HEK293T (cell line): ENCODE measurements around the gene FAM170B.

ENCODE experiments used
- CTCF ChIA-PET: fragments of 350-600 bp; formaldehyde crosslinking; extraction: SDS; loops from one replicate; lab custom pipeline; 2021; ENCODE audit warnings: antibody characterized with exemption, inconsistent platforms; lab: Yijun Ruan, JAX
- POLR2A ChIA-PET: fragments of 350-600 bp; formaldehyde crosslinking; extraction: SDS; loops from one replicate; lab custom pipeline; 2020; ENCODE audit warnings: antibody characterized with exemption, inconsistent platforms; lab: Yijun Ruan, JAX
- DNase-seq: peaks from one replicate; pipeline ENCODE4 v3.0.0; 2012; ENCODE audit warnings: mixed read lengths; ENCODE audit errors: extremely low spot score
- ARNT ChIP-seq: fragments of 450-650 bp; IDR thresholded peaks from 2 replicates; pipeline ENCODE4 v1.6.1; 2017; ENCODE audit warnings: mild to moderate bottlenecking
- BHLHE40 ChIP-seq: fragments of 450-650 bp; IDR thresholded peaks from 2 replicates; pipeline ENCODE4 v1.6.1; 2016; ENCODE audit warnings: mild to moderate bottlenecking, moderate library complexity, borderline replicate concordance
- CTBP1 ChIP-seq: fragments of 450-650 bp; IDR thresholded peaks from 2 replicates; pipeline ENCODE4 v1.6.1; 2016; ENCODE audit warnings: borderline replicate concordance
- ELF4 ChIP-seq: fragments of 450-650 bp; IDR thresholded peaks from 2 replicates; pipeline ENCODE4 v1.6.1; 2017; ENCODE audit warnings: antibody characterized with exemption
- FOXA1 ChIP-seq: fragments of 450-650 bp; IDR thresholded peaks from 2 replicates; pipeline ENCODE4 v1.6.1; 2016; ENCODE audit warnings: mild to moderate bottlenecking
- FOXK2 ChIP-seq: fragments of 450-650 bp; IDR thresholded peaks from 2 replicates; pipeline ENCODE4 v1.6.1; 2016; ENCODE audit warnings: mild to moderate bottlenecking
- FOXM1 ChIP-seq: fragments of 450-650 bp; IDR thresholded peaks from 2 replicates; pipeline ENCODE4 v1.6.1; 2017; ENCODE audit warnings: mild to moderate bottlenecking, borderline replicate concordance
- HDGF ChIP-seq: fragments of 450-650 bp; IDR thresholded peaks from 2 replicates; pipeline ENCODE4 v1.6.1; 2017; ENCODE audit warnings: antibody characterized with exemption, borderline replicate concordance
- L3MBTL2 ChIP-seq: fragments of 450-650 bp; conservative IDR thresholded peaks from 2 replicates; pipeline ENCODE4 v1.6.1; 2016; ENCODE audit warnings: mild to moderate bottlenecking
- LEF1 ChIP-seq: fragments of 450-650 bp; IDR thresholded peaks from 2 replicates; pipeline ENCODE4 v1.6.1; 2017; ENCODE audit warnings: mild to moderate bottlenecking, borderline replicate concordance
- NFRKB ChIP-seq: fragments of 450-650 bp; IDR thresholded peaks from 2 replicates; pipeline ENCODE4 v1.6.1; 2016; ENCODE audit warnings: mild to moderate bottlenecking, moderate library complexity
- SP1 ChIP-seq: fragments of 450-650 bp; IDR thresholded peaks from 2 replicates; pipeline ENCODE4 v1.6.1; 2017
- SUZ12 ChIP-seq: fragments of 450-650 bp; IDR thresholded peaks from 2 replicates; pipeline ENCODE4 v1.6.1; 2016; ENCODE audit warnings: mild to moderate bottlenecking
- TARDBP ChIP-seq: fragments of 450-650 bp; IDR thresholded peaks from 2 replicates; pipeline ENCODE4 v1.6.1; 2016
- ZNF384 ChIP-seq: fragments of 450-650 bp; IDR thresholded peaks from 2 replicates; pipeline ENCODE4 v1.6.1; 2016
- TF ChIP-seq, protein P1 (sequence below): fragments of 450-650 bp; IDR thresholded peaks from 2 replicates; pipeline ENCODE4 v1.6.1; 2016

The FAM170B gene

DNA sequence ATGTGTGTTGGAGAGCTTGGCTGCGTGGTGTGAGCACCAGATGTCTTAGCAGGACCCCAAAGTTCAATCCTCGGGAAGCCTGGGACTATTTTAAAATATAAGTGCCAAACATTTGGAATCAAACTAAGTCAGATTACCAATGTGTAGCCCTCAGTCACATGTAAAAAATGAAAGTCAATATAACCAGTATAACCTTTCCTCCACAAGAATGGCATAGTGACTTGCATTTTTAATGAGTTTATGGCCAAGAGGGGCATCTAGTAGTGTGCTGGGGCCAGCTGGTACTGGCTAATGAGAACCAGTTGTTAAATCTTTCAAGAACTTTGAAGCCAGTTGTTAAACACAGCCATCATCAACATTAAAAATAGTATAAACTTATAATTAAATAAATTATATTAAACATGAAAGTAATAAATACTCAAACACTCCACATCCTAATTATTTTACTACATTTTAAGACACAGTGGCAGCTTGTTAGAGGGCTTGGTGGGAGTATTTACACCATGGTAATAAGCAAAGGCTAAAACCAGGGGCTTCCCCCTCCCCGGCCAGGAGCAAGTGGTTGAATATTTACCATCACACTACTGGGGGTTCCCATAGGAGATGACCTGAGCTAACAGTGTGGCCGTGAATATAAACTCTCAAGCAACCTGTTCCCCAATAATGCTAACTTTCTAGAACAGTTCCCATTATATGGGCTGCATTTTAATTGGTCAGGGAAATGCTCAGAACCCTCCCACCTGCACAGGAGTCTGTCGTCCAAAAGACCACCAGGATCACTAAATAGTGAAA is 7.9 kb upstream of the FAM170B start:
- POLR2A ChIA-PET = no interaction called here
- CTCF ChIA-PET = no interaction called here
- no peak for DNase-seq
- TF ChIP-seq NFRKB (no peak), FOXK2 (no peak), L3MBTL2 (no peak), SP1 (no peak), TARDBP (no peak), SUZ12 (no peak), LEF1 (no peak), HDGF (no peak)

DNA sequence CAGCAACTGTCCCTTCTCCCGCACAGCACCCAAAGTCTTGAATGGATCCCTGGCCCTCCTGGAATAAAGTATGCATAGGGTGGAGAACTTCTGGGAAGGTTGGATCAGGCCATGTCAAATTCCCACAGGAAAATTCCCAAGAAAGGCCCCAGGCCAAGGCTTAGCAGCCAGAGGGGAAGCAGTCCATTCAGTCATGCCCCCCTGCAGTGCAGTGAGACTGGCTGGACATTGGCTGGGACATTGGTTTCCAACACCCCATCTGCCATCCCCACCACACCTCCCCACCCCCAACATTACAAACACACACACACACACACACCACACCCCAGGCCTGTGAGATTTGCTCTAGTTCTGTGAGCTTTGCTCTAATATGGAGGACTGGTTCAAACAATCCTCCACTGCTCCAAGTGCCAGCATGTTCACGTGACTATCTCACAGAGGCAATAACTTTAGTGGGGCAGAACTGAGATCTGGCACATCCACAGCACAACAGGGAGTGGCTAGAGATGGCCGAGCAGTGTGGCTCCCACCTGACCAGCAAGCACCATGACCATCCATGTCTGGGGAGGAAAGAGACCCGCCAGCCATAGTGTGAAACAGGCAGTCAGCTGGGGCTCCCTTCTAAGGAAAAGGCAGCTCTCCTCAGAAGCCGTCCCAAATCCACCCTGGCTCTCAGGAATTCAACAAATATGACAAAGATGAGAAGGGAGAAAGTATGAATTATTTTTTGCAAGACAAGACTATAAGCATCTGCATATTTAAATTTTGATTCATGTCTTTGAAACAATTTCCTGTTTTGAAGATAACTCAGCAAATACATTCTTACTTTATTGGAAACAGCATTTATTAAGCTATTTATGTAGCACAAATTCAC is 6.7 kb upstream of the FAM170B start:
- no peak for DNase-seq
- ChIA-PET CTCF (interaction anchor here (1.3 kb wide), 1 partner anchor 12 kb away, joined by 3 read pairs; no protein-coding TSS in a partner anchor), POLR2A (no interaction called here)
- TF ChIP-seq NFRKB = no peak

DNA sequence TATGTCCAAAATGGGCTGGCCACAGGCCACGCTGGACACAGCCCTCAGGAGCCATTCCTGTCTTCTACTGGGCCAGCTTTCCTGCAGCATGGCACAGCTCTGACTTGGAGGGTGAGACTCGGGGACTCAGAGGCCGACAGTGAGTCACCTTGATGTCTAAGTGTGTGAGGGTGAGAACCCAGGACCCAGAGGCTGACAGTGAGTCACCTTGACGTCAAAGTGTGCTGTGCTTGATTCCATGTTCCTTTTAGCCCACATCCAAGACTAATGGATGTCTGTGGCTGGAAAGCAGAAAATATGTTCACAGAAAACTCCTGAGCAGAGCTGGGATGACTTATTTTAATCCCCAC is 6.0 kb upstream of the FAM170B start:
- POLR2A ChIA-PET = no interaction called here
- no peak for DNase-seq
- CTCF ChIA-PET = interaction anchor here (1.3 kb wide), 1 partner anchor 12 kb away, joined by 3 read pairs; no protein-coding TSS in a partner anchor
- TF ChIP-seq ZNF384 (no peak), FOXK2 (no peak), L3MBTL2 (no peak), FOXA1 (no peak), TARDBP (no peak), ARNT (no peak), FOXM1 (no peak), NFRKB (no peak), CTBP1 (no peak), HDGF (no peak)
- TF ChIP-seq, protein P1, sequence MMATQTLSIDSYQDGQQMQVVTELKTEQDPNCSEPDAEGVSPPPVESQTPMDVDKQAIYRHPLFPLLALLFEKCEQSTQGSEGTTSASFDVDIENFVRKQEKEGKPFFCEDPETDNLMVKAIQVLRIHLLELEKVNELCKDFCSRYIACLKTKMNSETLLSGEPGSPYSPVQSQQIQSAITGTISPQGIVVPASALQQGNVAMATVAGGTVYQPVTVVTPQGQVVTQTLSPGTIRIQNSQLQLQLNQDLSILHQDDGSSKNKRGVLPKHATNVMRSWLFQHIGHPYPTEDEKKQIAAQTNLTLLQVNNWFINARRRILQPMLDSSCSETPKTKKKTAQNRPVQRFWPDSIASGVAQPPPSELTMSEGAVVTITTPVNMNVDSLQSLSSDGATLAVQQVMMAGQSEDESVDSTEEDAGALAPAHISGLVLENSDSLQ = no peak

GRCh38 chr10:49139028-49139845 is 5.4 kb upstream of the FAM170B start:
- TF ChIP-seq FOXA1 (no peak), LEF1 (no peak), NFRKB (no peak)
- CTCF ChIA-PET = interaction anchor here (0.5 to 1.3 kb wide), 2 partner anchors 11 to 157 kb away, joined by 3 read pairs; no protein-coding TSS in a partner anchor
- POLR2A ChIA-PET = no interaction called here

DNA sequence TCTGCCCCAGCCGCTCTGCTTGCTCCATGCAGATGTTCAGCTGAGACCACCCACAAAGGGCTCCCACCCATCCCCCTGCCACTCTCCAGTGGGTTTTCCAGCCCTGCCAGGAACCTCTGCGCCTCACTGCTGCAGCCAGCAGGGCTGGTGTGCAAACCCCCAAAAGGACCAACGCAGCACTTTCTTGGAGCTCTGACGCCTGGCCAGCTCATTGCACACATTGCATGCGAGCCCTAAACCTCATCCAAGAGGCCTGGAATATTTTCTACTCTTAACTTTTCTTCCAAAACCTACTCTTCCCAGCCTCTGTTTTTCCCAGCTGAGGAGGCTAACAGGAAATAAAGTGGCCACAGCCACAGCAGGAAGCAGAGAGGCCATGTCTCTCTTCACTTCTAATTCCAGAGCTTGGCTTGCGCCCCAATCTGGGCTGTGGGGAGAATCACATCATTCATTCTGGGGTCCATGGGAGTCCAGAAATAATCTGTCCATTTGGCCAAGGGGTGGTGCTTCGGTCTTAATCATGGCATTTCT is 4.6 kb upstream of the FAM170B start:
- DNase-seq = no peak
- CTCF ChIA-PET = no interaction called here
- no peak for TF ChIP-seq TARDBP
- TF ChIP-seq ZNF384 = no peak
- no peak for TF ChIP-seq LEF1
- TF ChIP-seq ELF4 = no peak
- TF ChIP-seq NFRKB = no peak
- no peak for TF ChIP-seq FOXK2
- TF ChIP-seq ARNT = no peak
- TF ChIP-seq FOXA1 = no peak
- TF ChIP-seq SP1 = no peak
- no peak for TF ChIP-seq SUZ12
- no peak for TF ChIP-seq CTBP1
- no peak for TF ChIP-seq BHLHE40
- TF ChIP-seq FOXM1 = no peak
- POLR2A ChIA-PET = no interaction called here

More at GRCh38 chr10:49139028-49139845, 5.4 kb upstream of the FAM170B start:
- no peak for DNase-seq

GRCh38 chr10:49136525-49136924 is 2.7 kb upstream of the FAM170B start:
- TF ChIP-seq, protein P1 = no peak
- TF ChIP-seq TARDBP (no peak), ZNF384 (no peak), SUZ12 (no peak), FOXA1 (no peak), NFRKB (no peak), SP1 (no peak), CTBP1 (no peak), L3MBTL2 (no peak), BHLHE40 (no peak), FOXM1 (no peak), ARNT (no peak), LEF1 (no peak), HDGF (no peak)
- POLR2A ChIA-PET = no interaction called here

More at GRCh38 chr10:49136525-49136924, 2.7 kb upstream of the FAM170B start:
- no peak for DNase-seq
- CTCF ChIA-PET = no interaction called here
